ENCODE data around the gene STAT4.

- no peak for TF ChIP-seq RAD21 (IDR thresholded peaks at IDR 0.05)
- TF ChIP-seq GABPA (IDR thresholded peaks at IDR 0.05 in 1 of 2, conservative IDR thresholded peaks at IDR 0.05 in 1 of 2), result no peak
- TF ChIP-seq CTCF (IDR thresholded peaks at IDR 0.05; ENCODE audit: low read depth, low read length, missing input control), result no peak
- no peak for TF ChIP-seq FOXA1 (IDR thresholded peaks at IDR 0.05)
- no peak for TF ChIP-seq TAF1 (conservative IDR thresholded peaks at IDR 0.05)
- no peak for TF ChIP-seq YY1 (IDR thresholded peaks at IDR 0.05)
- TF ChIP-seq ZBTB33 (IDR thresholded peaks at IDR 0.05), result no peak
These were observed 157.5 kb downstream of the STAT4 start for GRCh38 chr2:190993292-190993643.

Measured in liver (tissue), 3 donors.